Ovary (tissue), 3 donors: ENCODE data around the gene AP1AR.

Experiments used
- EP300 ChIP-seq: sonication (generic); formaldehyde crosslinking; IDR thresholded peaks from one replicate; pipeline ENCODE4 v1.6.1; 2017; ENCODE audit warnings: antibody characterized with exemption
- TF ChIP-seq, protein P1 (sequence below), 3 donors: fragments of 450-650 bp in 2 of 3; fragments of 200-600 bp in 1 of 3; IDR thresholded peaks; one replicate each; pipeline versions ENCODE4 v1.5.1 to v1.8.0; 2016 to 2022; ENCODE audit warnings: antibody characterized with exemption in 3 of 3, mild to moderate bottlenecking in 1 of 3
- donor health status: DM: no; HTN: no; CAD: no.

GRCh38 chr4:112284166-112284565 lies 52.6 kb downstream of the AP1AR start:
- TF ChIP-seq, protein P1, sequence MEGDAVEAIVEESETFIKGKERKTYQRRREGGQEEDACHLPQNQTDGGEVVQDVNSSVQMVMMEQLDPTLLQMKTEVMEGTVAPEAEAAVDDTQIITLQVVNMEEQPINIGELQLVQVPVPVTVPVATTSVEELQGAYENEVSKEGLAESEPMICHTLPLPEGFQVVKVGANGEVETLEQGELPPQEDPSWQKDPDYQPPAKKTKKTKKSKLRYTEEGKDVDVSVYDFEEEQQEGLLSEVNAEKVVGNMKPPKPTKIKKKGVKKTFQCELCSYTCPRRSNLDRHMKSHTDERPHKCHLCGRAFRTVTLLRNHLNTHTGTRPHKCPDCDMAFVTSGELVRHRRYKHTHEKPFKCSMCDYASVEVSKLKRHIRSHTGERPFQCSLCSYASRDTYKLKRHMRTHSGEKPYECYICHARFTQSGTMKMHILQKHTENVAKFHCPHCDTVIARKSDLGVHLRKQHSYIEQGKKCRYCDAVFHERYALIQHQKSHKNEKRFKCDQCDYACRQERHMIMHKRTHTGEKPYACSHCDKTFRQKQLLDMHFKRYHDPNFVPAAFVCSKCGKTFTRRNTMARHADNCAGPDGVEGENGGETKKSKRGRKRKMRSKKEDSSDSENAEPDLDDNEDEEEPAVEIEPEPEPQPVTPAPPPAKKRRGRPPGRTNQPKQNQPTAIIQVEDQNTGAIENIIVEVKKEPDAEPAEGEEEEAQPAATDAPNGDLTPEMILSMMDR (IDR thresholded peaks at IDR 0.05), result no peak
- TF ChIP-seq EP300, result no peak
